Gastroesophageal sphincter (tissue), 3 donors: ENCODE results near the gene MPZL1.

Experiments
- CTCF ChIP-seq, 4 experiments: fragments of 200-600 bp in 2 of 4; fragments of 450-650 bp in 2 of 4; sonication (generic) in 1 of 4; IDR thresholded peaks; one replicate each; pipeline ENCODE4 v1.5.1; 2017 to 2019; ENCODE audit warnings: antibody characterized with exemption in 4 of 4, mild to moderate bottlenecking in 2 of 4, moderate library complexity in 2 of 4
- EP300 ChIP-seq: sonication (generic); formaldehyde crosslinking; IDR thresholded peaks from one replicate; pipeline ENCODE4 v1.6.1; 2017; ENCODE audit warnings: antibody characterized with exemption, mild to moderate bottlenecking
- POLR2A ChIP-seq, 2 donors: fragments of 450-650 bp; IDR thresholded peaks; one replicate each; pipeline ENCODE4 v1.6.1; 2017; ENCODE audit warnings: antibody characterized with exemption in 2 of 2, mild to moderate bottlenecking in 2 of 2, moderate library complexity in 1 of 2
- POLR2AphosphoS5 ChIP-seq: sonication (generic); formaldehyde crosslinking; IDR thresholded peaks from one replicate; pipeline ENCODE4 v1.6.1; 2017; ENCODE audit warnings: antibody characterized with exemption

- no peak for TF ChIP-seq CTCF (IDR thresholded peaks at IDR 0.05)
- no peak for TF ChIP-seq POLR2AphosphoS5
- TF ChIP-seq POLR2A (IDR thresholded peaks at IDR 0.05) = no peak
- TF ChIP-seq EP300 = no peak
These were observed 64.7 kb downstream of the MPZL1 start for GRCh38 chr1:167786502-167786901.
